Activated CD8-positive, alpha-beta memory T cell treated with anti-CD3 and anti-CD28 coated beads, Interleukin-2, amount 50 U/mL, for 24 hours (primary cell): Measurements from ENCODE around the gene LORICRIN.

Experiments used
- DNase-seq: peaks from one replicate; pipeline ENCODE4 v3.0.0-alpha.2; 2020; ENCODE audit errors: extremely low read depth

The LORICRIN gene

GRCh38 chr1:153302308-153302707 lies 42.8 kb downstream of the LORICRIN start:
- DNase-seq = no peak

- DNase-seq = no peak
These were observed 46.2 kb downstream of the LORICRIN start for GRCh38 chr1:153305682-153306081.

GRCh38 chr1:153306303-153307220 lies 47.1 kb downstream of the LORICRIN start:
- DNase-seq = no peak

- DNase-seq = no peak
These were observed 47.7 kb downstream of the LORICRIN start for GRCh38 chr1:153307221-153307600.

- DNase-seq = no peak
These were observed 49.1 kb downstream of the LORICRIN start for GRCh38 chr1:153308540-153308939.

GRCh38 chr1:153309441-153309840 lies 50.0 kb downstream of the LORICRIN start:
- no peak for DNase-seq

- no peak for DNase-seq
These were observed 51.0 kb downstream of the LORICRIN start for GRCh38 chr1:153310526-153310925.
